HepG2 (cell line): Measurements from ENCODE around the gene ORC1. TPM values are rescaled to one million over a fixed set of nuclear protein-coding genes. Genes with fewer than 3 reads are reported as not detected.

Experiments used
- FIP1L1 ChIP-seq: fragments of 200-400 bp; formaldehyde crosslinking; IDR thresholded peaks from 2 replicates; pipeline ENCODE4 v1.6.1; 2018; ENCODE audit warnings: low read depth, mild to moderate bottlenecking, low read length, moderate library complexity, borderline replicate concordance; ENCODE audit not compliant: insufficient read depth
- HNRNPUL1 ChIP-seq: fragments of 200-400 bp; formaldehyde crosslinking; IDR thresholded peaks from 2 replicates; pipeline ENCODE4 v1.6.1; 2017; ENCODE audit warnings: low read depth, mild to moderate bottlenecking, low read length, moderate library complexity
- NKX3-1 ChIP-seq: sonication (generic); formaldehyde crosslinking; IDR thresholded peaks from 2 replicates; pipeline ENCODE4 v1.5.0; 2020; ENCODE audit warnings: missing genetic modification reagents
- NRL ChIP-seq: sonication (generic); formaldehyde crosslinking; IDR thresholded peaks from 2 replicates; pipeline ENCODE4 v1.5.0; 2020; ENCODE audit warnings: missing genetic modification reagents, mild to moderate bottlenecking, moderate library complexity, borderline replicate concordance
- SCMH1 ChIP-seq: sonication (generic); formaldehyde crosslinking; IDR thresholded peaks from 2 replicates; pipeline ENCODE4 v1.9.0; 2021; ENCODE audit warnings: missing genetic modification reagents, mild to moderate bottlenecking, borderline replicate concordance
- ZMAT3 ChIP-seq: sonication (generic); formaldehyde crosslinking; conservative IDR thresholded peaks from 2 replicates; pipeline ENCODE4 v1.7.0; 2021; ENCODE audit warnings: missing genetic modification reagents
- ZNF20 ChIP-seq: sonication (generic); formaldehyde crosslinking; IDR thresholded peaks from 2 replicates; pipeline ENCODE4 v1.4.0; 2020; ENCODE audit warnings: mild to moderate bottlenecking, moderate library complexity, missing genetic modification reagents
- ZNF512B ChIP-seq: sonication (generic); formaldehyde crosslinking; IDR thresholded peaks from 2 replicates; pipeline ENCODE4 v1.5.1; 2020; ENCODE audit warnings: missing genetic modification reagents, mild to moderate bottlenecking, borderline replicate concordance
- ZNF605 ChIP-seq: sonication (generic); formaldehyde crosslinking; IDR thresholded peaks from 2 replicates; pipeline ENCODE4 v1.8.0; 2022; ENCODE audit warnings: mild to moderate bottlenecking, missing genetic modification reagents
- ZNF7 ChIP-seq: IDR thresholded peaks from 2 replicates; pipeline ENCODE4 v1.6.1; 2016; ENCODE audit warnings: missing biosample characterization, missing genetic modification reagents
- ZNF782 ChIP-seq: sonication (generic); formaldehyde crosslinking; IDR thresholded peaks from 2 replicates; pipeline ENCODE4 v1.4.0; 2020; ENCODE audit warnings: missing genetic modification reagents, mild to moderate bottlenecking, borderline replicate concordance
- ZNF883 ChIP-seq: sonication (generic); formaldehyde crosslinking; IDR thresholded peaks from 2 replicates; pipeline ENCODE4 v1.5.1; 2020; ENCODE audit warnings: mild to moderate bottlenecking, missing genetic modification reagents; ENCODE audit errors: not compliant biosample characterization
- polyA plus RNA-seq, 8 experiments: library from polyadenylated mRNA; depleted of rRNA in 3 of 8; stranded (reverse) in 7 of 8; unstranded in 1 of 8; fragments of >200 nt; fragmentation: Illumina TruSeq in 4 of 8; extraction: Trizol in 4 of 8; gene quantifications; 2 replicates each; pipeline versions ENCODE4 v1.2.1 to v1.2.3, GENCODE V29; 2011 to 2016; ENCODE audit warnings: low read depth in 4 of 8, missing spikeins in 1 of 8, mixed read lengths in 1 of 8; ENCODE audit not compliant: insufficient read depth in 1 of 8
- total RNA-seq, 5 experiments: library from RNA; depleted of rRNA; stranded (reverse); fragments of >200 nt; fragmentation: Illumina TruSeq; extraction: Trizol; gene quantifications; 2 replicates each; pipeline ENCODE4 v1.2.3, GENCODE V29; 2016; ENCODE audit warnings: low read depth in 1 of 5
- TF ChIP-seq, protein P1 (sequence below): sonication (generic); formaldehyde crosslinking; IDR thresholded peaks from 2 replicates; pipeline ENCODE4 v1.4.0; 2020; ENCODE audit warnings: missing genetic modification reagents, borderline replicate concordance
- TF ChIP-seq, protein P2 (sequence below): IDR thresholded peaks from 2 replicates; pipeline ENCODE4 v1.4.0; 2020; ENCODE audit warnings: mild to moderate bottlenecking, missing genetic modification reagents

ORC1 gene
- total and polyA plus RNA-seq, 2 of the 13 experiments (the other 11 are each of a cell fraction or from before 2014, with no cell fraction given) = 7.0 to 23.5 TPM

DNA sequence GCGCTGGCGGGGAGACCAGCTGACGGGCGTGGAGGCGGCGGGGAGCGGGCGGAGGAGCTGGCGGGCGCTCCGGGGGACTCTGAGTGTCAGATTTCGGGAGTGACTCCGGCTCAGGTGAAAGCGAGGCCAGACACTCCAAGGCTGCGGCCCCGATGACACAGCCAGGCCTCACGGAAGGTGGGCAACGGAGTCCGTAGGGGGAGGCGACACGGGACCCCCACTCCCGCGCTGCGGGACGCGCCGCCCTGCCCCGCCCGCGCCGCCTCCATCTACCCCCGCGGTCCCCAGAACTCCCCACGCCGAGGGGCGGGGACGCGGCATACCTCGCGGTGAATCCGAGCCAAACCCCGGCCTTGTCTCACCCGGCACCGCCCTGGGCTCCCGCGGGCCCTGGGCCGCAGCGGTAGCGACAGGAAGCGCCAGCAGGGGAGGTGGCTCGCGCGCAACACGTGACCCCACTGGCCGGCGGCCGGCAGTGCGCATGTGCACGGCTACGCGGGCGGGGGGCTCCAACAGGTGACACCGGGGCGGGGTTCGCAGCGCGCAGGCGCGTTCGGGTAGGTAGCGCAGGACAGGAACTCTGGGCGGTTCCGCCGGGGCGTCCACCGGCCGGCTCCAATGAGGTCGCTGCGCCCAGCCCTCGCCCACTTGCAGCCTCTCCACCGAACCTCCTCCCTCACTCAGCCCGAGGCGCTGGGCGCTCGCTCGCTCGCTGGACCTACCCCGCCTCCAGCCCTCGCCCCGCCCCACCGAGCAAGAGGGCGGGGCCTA, 38.3 kb downstream of the ORC1 start, which contains the start of gene CC2D1B (continued):
- TF ChIP-seq, protein P1, sequence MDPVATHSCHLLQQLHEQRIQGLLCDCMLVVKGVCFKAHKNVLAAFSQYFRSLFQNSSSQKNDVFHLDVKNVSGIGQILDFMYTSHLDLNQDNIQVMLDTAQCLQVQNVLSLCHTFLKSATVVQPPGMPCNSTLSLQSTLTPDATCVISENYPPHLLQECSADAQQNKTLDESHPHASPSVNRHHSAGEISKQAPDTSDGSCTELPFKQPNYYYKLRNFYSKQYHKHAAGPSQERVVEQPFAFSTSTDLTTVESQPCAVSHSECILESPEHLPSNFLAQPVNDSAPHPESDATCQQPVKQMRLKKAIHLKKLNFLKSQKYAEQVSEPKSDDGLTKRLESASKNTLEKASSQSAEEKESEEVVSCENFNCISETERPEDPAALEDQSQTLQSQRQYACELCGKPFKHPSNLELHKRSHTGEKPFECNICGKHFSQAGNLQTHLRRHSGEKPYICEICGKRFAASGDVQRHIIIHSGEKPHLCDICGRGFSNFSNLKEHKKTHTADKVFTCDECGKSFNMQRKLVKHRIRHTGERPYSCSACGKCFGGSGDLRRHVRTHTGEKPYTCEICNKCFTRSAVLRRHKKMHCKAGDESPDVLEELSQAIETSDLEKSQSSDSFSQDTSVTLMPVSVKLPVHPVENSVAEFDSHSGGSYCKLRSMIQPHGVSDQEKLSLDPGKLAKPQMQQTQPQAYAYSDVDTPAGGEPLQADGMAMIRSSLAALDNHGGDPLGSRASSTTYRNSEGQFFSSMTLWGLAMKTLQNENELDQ (CRISPR knock-in tag) = no peak
- TF ChIP-seq, protein P2, sequence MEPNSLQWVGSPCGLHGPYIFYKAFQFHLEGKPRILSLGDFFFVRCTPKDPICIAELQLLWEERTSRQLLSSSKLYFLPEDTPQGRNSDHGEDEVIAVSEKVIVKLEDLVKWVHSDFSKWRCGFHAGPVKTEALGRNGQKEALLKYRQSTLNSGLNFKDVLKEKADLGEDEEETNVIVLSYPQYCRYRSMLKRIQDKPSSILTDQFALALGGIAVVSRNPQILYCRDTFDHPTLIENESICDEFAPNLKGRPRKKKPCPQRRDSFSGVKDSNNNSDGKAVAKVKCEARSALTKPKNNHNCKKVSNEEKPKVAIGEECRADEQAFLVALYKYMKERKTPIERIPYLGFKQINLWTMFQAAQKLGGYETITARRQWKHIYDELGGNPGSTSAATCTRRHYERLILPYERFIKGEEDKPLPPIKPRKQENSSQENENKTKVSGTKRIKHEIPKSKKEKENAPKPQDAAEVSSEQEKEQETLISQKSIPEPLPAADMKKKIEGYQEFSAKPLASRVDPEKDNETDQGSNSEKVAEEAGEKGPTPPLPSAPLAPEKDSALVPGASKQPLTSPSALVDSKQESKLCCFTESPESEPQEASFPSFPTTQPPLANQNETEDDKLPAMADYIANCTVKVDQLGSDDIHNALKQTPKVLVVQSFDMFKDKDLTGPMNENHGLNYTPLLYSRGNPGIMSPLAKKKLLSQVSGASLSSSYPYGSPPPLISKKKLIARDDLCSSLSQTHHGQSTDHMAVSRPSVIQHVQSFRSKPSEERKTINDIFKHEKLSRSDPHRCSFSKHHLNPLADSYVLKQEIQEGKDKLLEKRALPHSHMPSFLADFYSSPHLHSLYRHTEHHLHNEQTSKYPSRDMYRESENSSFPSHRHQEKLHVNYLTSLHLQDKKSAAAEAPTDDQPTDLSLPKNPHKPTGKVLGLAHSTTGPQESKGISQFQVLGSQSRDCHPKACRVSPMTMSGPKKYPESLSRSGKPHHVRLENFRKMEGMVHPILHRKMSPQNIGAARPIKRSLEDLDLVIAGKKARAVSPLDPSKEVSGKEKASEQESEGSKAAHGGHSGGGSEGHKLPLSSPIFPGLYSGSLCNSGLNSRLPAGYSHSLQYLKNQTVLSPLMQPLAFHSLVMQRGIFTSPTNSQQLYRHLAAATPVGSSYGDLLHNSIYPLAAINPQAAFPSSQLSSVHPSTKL = peak; percentile 36
- TF ChIP-seq HNRNPUL1 (no peak; the same call in 1 of the 2 replicates), ZNF20 (no peak), ZNF512B (CRISPR knock-in tag) (no peak), ZNF782 (CRISPR knock-in tag) (peak; percentile 88), ZMAT3 (CRISPR knock-in tag) (0 out of 2 replicates have a peak, but pooled peaks have one; percentile 65), FIP1L1 (no peak), ZNF883 (CRISPR knock-in tag) (no peak), ZNF605 (CRISPR knock-in tag) (no peak; the same call in none of the 2 replicates), ZNF7 (CRISPR knock-in tag) (no peak), SCMH1 (CRISPR knock-in tag) (no peak), NRL (CRISPR knock-in tag) (peak; percentile 40; the same call in 1 of the 2 replicates), NKX3-1 (CRISPR knock-in tag) (peak; percentile 87; the same call in 1 of the 2 replicates)
